GM19324 (cell line): Measurements from ENCODE around the gene PILRA.

Source experiments
- ATAC-seq: cut with Tn5 transposase; IDR thresholded peaks from one replicate; pipeline ENCODE4 v1.9.1; 2021; ENCODE audit warnings: mild to moderate bottlenecking, moderate library complexity; ENCODE audit not compliant: unreplicated experiment, low FRiP score

The PILRA gene

DNA sequence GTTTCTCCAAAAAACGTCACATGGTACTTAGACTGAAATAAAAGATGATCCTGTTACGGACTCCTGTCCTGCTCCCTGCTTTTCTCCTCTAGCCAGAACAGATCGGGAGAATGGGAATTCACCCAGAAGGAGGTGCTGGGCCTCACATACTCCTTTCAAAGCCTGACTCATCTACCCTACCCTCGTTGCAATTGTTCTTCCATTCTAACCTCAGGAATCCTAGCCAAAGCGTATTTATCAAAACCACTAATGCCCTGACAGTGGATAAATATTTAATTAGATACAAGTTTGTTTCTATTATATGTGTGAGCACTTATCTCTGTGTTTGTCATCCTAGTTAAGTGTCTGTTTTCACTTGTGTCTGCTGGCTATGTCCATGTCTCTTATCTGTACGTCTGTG lies 33.5 kb downstream of the PILRA start:
- ATAC-seq = no peak

DNA sequence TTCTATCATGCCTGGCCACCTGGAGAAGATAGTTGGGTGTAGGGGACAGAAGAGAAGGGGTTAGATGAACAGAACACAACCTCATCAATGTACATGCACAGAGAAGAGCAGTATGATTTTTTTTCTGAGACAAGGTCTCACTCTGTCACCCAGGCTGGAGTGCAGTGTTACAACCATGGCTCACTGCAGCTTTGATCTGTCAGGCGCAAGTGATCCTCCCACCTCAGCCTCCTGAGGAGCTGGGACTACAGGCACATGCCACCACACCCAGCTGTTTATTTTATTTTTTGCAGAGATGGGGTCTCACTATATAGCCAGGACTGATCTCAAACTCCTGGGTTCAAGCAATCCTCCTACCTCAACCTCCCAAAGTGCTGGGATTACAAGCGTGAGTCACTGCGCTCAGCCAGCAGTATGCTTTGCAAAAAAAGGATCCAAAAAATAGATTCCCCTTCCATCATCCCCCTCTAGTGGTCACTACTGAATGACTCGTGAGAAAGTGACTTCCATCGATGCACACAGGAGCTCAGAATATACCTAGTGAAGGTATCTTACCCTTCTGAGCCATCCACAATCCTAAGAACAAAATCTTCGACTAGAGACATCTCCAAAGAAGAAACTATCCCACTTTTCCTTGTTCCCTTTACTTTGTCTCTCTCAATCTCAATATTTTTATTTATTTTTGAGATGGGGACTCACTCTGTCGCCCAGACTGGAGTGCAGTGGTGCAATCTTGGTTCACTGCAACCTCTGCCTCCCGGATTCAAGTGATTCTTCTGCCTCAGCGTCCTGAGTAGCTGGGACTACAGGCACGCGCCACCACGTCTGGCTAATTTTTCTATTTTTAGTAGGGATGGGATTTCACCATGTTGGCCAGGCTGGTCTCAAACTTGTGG lies 34.2 kb downstream of the PILRA start:
- no peak for ATAC-seq

DNA sequence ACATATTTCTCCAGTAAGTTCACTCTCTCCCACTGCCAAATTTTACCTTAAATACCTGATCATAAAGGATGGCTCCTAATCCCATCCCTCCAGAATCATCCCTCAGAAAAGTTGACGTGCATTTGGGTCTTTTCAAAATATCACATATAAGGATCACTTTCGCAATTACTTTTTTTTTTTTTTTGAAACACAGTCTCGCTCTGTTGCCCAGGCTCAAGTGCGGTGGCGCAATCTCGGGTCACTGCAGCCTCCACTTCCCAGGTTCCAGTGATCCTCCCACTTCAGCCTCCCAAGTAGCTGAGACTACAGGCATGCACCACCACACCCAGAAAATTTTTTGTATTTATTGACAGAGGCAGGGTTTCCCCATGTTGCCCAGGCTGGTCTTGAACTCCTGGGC lies 37.8 kb downstream of the PILRA start:
- ATAC-seq = no peak

DNA sequence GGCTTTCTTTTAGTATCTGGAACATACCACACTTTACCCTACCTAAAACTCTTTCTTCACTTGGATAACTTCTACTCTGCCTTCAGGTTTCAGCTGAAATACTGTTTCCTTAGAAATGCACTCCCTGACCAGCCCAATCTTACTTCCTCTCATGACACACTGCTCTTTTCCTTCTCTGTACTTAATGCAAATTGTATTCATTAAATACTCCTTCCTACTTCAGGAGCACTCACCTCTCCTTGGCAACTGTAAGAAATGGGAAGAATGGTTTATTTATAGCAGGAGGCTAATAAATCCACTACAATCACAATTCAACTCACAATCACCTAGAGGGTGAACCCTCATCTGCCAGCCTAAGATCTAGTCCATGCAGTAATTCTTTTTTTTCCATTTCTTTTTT lies 40.1 kb downstream of the PILRA start:
- no peak for ATAC-seq

DNA sequence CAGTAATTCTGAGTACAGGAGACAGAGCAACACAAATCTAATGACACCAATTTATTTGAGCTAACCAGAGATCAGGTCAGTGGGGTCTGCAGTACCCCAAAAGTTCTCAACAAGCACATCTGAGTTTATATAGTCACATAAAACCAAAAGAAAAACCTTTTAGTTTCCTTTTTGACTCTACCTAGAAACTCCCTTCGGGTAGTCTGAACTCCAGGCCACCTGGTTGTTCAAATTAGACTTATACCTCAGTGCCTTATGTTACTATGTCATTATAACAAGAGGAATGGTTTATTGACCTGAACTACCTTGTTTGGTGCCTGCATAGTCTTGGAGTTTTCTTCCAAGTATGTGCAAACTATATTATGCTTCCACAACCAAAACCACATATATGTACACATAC lies 40.6 kb downstream of the PILRA start:
- no peak for ATAC-seq

DNA sequence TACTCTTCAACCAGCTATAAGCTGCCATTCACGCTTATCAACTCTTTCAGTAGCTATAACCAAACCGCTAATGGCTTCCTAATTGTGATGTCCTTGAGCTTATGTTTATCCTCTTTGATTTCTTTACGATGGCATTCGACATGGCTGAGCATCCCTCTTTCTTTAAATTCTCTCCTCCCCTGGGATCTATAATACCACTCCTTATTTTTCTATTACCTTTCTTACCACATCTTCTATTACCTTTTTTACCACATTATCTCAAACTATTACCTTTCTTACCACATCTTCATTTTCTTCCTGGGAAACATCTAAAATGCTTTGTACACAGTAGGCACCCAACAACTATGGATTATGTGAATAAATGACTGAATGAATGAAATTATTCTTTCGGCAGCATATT lies 42.2 kb downstream of the PILRA start:
- ATAC-seq = no peak

DNA sequence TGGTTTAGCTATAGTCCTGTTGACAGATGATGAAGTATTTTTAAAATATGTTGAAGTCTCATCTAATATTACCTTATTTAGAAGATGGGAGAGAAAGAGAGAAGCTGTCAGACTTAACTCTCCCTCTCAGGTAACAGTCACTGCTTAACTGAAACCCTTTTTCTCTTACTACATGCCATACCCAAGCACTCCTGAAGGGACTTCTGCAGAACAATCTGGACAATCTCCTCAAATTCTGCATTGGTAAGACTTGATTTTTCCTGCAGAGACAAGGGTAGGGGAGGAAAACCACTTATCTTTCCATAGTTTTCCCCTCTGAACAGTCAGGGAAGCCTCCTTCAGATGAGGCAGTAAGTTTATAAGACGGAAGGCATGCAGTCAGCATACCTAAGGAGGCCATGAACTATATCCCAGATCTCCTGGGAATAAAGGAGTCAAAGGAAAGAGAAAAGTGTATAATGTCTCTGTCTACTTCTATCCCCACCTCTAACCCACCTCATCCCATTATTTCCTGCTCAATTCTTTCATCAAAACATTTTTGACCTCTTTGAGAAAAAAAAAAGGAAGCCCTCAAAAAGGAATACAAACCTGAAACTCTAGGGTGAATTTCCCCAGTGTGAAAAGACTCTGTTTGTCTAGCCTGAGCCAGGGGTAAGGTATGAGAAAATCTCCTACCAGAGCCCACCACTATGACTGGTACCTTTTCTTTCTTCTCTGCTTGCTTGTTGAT lies 45.8 kb downstream of the PILRA start:
- no peak for ATAC-seq

DNA sequence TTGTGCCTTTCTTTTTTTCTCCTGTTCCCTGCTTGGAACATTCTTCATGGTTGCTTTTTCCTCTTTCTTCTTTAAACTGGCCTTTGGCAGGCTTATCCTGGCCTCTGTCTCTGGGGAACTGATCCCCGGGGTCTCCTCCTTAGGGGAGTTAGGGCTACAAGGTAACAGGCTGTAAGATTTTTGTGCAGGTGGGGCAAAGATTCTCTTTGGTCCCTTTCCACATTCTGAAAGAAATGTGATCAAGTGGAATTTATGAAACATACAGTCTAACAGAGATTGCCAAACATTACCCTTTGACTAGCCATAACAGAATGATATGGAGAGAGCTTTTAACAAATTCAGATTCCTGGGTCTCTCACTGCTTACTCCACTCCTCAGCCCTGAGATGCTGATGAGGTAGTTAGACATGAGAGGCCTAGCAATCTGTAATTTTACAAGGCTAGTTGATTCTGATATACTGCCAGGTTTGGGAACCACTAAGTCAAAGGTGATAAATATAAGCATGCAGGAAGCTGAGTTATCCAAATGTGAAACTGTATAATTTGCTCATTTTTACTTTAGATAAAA lies 46.5 kb downstream of the PILRA start:
- ATAC-seq = no peak

DNA sequence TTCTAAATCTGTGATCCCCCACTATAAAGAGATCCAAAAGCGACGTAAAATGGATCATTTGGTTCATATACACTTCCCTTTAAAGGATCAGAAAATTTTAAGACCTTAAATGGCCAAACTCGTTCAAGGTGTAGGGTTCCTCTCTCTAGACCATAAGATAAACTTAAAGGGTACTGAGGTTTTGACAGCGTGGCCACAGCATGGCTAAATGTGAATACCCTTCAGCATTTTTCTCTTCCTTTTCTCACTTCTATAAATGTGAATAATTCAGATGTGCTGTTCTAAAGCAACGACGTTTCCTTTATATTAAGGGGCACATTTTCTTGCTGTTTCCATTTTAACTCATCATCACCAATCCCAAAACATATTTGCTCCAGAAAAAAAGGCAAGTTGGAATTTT lies 50.0 kb downstream of the PILRA start:
- ATAC-seq = no peak

DNA sequence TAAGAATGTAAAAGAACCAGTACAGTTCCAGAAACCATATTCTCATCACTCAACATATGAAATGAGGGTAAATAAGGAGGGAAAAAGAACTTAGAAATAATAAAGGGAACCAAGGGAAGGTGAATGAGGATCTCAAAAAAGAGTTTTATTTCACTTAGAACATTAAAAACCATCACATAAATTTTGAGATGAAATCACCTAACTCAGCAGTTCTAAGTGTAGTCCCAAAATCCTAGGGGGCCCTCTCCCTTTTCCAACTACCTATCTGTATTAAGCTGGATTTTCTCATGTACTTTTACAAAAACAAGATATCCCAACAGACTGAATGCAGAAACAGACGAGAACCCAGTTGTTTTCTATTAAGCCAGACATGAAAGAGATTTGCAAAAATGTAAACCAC lies 52.1 kb downstream of the PILRA start:
- ATAC-seq = no peak

DNA sequence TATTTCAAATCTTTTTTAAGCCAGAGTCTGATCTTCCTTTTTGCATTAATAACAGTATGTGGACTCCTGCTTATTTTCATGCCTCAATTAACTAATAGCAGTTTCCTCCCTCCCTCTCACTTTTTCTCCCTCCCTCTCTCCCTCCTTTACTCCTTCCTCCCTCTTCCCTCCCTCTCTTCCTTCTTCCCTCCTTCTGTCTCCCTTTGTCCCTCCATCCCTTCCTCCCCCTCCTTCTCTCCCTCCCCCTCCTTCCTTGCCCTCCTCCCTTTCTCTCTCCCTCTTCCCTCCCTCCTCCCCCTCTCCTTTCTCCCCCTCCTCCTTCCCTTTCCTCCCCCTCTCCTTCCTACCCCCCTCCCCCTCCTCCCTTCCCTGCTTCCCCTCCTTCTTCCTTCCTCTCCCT lies 53.2 kb downstream of the PILRA start:
- ATAC-seq = no peak

DNA sequence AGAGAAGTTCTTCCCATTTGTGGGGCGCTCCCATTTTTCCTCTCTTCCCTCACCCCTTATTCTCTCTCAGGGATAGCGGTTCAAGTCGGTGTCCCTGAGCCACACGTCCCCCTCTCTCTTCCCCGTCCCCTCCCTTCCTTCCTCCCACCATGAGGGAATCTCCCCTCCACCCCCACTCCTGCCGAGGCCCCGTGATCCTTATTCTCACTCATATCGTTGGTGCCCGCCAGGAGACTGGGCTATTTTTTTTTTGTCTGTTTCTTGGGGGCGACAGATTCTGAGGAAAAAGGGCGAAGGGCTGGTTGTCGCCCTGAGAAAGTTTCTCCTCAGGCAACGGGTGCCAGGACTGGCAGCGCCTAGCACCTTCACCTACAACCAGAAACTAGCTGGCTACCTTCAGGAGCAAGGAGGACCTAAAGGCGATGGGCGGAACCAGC lies 54.5 kb downstream of the PILRA start:
- ATAC-seq = no peak

DNA sequence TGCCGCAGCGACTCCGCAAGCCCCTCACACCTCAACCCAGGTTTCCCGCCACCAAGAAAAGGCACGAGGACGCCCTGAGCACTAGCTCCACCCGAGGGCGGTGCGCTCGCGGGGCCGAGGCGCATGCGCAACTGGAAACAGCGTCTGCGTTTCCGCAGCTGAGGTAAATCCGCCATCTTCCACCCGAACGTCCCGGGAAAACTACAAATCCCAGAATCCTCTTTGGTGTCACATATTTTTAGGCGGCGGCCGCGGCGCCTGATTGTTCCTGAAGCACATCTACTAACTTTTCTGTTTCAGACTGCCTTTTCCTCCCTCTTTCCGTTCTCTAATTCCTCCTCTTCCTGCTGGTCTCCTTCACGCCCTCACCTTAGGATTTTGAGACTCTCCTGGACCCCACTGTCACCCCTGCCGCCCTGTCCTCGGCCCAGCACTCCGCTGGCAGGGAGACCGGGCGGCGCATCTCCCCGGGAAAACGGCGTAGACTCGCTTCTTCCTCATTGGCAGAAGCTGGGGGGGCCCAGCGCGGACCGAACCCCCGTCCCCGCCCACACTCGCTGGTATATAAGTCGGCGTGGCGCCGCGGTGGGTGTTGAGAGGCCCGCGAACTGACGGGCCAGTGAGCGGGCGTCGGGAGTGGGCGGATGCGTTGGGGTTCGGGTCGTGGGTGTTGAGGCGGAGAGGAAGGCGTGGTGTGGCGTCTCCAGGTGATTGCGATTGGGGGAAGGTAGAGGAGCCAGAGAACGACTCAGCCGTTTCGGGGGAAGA lies 55.1 kb downstream of the PILRA start, which contains the start of gene ZCWPW1:
TSS of gene ZCWPW1 (minus strand) at position 505 of the 768 bp plus-strand sequence. CDS start 8,054 bp downstream, outside the sequence.
- ATAC-seq = peak; percentile 50

DNA sequence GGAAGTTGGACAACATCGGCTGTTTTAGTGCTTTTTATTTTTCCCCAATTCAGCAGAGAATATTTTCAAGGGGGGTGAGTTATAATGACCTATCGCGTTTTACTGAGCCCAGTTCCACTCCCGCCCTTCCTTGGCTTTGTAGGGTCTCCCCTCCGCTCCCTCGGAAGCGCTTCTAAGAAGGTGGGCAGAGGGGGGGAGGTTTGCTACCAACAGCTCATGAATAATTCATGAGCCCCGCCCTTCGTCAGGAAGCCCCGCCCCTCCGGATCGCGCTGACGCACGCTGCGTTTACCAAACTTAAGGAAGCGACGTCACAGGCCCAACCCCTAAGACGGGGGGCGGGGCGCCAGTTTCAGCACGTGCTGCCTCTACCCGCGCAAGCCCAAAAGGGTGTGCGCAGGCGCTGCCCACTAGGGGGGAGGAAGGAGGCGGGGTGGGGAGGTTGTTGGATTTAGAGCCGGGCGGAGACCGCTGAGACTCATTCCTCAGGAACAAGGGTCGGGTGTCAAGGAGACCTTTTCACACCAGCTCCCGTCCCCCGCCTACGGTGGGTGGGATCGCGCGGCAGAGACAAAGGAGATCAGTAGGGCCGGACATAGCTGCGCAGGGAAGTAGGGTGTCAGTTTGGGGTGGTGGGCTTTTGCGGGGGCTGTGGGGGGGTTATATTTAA lies 55.8 kb downstream of the PILRA start:
- peak; percentile 64 for ATAC-seq

DNA sequence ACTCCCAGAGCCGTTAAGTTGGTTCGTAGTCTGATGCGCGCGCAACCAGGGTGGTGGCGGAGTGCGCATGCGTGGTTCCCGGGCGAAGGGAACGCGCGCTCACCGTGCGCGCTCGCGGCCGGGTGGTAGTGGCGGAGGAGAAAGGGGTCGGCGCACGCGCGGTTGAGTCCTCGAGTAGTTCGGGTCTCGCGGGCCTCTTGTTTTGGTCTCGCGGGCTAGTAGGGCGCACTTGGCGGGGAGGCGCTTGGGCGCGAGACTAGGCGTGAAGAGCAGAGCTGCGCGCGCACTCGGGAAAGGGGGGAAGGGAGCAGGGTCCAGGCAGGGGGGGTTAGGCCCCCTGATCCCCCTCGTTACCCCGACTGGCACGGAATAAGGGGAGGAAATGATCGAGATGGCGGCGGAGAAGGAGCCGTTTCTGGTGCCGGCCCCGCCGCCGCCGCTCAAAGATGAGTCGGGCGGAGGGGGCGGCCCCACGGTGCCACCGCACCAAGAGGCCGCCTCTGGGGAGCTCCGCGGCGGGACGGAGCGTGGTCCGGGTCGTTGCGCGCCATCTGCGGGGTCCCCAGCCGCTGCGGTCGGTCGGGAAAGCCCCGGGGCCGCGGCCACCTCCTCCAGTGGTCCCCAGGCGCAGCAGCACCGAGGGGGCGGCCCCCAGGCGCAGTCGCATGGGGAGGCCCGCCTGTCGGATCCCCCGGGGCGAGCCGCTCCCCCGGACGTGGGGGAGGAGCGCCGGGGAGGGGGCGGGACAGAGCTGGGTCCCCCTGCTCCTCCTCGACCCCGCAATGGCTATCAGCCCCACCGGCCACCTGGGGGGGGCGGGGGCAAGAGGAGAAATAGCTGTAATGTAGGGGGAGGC lies 56.6 kb downstream of the PILRA start, which contains the start of gene MEPCE:
TSS of gene MEPCE (plus strand) at position 195 of the 856 bp plus-strand sequence. CDS start at position 383, 188 bp downstream.
- ATAC-seq = peak; percentile 43

DNA sequence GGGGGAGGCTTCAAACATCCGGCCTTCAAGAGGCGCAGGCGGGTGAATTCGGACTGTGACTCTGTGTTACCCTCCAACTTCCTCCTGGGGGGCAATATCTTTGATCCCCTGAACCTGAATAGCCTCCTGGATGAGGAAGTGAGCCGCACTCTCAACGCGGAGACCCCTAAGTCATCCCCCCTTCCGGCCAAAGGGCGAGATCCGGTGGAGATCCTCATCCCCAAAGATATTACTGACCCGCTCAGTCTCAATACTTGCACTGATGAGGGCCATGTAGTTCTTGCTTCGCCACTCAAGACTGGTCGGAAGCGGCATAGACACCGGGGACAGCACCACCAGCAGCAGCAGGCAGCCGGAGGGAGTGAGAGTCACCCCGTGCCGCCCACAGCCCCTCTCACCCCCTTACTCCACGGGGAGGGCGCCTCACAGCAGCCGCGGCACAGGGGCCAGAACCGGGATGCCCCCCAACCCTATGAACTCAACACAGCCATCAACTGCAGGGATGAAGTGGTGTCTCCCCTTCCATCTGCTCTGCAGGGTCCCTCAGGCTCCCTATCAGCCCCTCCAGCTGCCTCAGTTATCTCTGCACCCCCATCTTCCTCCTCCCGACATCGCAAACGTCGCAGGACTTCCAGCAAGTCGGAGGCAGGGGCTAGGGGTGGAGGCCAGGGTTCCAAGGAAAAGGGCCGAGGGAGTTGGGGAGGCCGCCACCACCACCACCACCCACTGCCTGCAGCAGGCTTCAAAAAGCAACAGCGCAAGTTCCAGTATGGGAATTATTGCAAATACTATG lies 57.4 kb downstream of the PILRA start:
- ATAC-seq = no peak

DNA sequence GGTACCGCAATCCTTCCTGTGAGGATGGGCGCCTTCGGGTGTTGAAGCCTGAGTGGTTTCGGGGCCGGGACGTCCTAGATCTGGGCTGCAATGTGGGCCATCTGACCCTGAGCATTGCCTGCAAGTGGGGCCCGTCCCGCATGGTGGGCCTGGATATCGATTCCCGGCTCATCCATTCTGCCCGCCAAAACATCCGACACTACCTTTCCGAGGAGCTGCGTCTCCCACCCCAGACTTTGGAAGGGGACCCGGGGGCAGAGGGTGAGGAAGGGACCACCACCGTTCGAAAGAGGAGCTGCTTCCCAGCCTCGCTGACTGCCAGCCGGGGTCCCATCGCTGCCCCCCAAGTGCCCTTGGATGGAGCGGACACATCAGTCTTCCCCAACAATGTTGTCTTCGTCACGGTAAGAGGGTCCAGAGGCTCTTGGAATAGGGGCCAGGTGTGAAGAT lies 58.0 kb downstream of the PILRA start:
- ATAC-seq = no peak

DNA sequence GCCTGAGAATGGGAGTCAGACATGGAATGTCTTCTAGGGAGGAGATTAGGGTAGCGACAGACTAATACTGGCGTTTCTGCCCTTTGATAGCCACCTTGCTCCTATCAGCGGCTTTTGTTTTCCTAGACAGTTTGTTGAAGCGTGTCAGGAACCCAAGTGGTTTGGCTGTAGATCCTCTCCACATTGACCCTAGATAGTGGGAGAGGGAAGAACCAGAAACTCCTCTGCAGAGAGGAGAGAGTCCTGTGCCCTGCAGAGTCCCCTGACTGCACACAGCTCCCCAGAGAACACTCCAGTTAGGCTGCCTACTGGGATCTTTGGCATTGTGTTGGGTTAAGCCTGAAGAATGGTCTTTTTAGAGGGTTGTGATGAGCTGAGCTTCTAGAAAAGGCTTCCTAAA lies 58.8 kb downstream of the PILRA start:
- no peak for ATAC-seq
